ENCODE results near the gene CARD11. TPM values are rescaled to one million over a fixed set of nuclear protein-coding genes. Genes with fewer than 3 reads are reported as not detected.

Gene CARD11
- polyA plus RNA-seq, 1 of the 3 experiments (the other 2 are of a cell fraction) = not detected

DNA sequence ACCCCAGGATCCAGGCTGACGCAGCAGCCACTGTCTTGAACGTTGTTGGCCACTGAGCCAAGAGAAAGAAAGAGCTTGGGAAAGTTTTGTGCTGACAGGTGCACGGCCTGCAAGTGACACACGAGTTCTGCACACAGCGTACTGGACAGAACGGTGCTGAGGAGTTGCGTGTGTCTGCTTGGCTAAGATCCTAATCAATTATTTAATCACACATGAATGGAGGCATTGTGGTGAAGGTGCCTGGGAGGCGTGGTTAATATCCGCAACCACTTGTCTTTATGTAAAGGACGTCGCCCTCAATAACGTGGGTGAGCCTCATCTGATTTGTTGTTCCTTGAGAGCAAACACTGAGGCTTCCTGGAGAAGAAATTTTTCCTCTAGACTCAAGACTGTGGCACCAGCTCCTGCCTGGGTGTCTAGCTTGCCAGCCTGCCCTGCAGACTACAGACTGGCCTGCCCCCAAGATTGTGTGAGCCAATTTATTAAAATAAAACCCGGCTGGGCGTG lies 183.0 kb downstream of the CARD11 start:
- H3K9ac ChIP-seq = no peak overlapping the region
- no peaks in the 10 kb centered on the region for H3K9me3 ChIP-seq
- peaks cover 3 to 13% of the 10 kb centered on the region in 2 experiments; a peak in 3 of 4 replicates for H3K4me1 ChIP-seq (ENCODE audit: control insufficient read depth in 1 of 2, insufficient read depth in 2 of 2, low read depth in 1 of 2, low read length in 1 of 2)
- H3K36me3 ChIP-seq (replicated peaks in 1 of 2; ENCODE audit: control insufficient read depth in 1 of 2, insufficient read depth in 2 of 2, low read length in 1 of 2) = no peaks in the 10 kb centered on the region
- TF ChIP-seq NFIC (IDR thresholded peaks at IDR 0.05; ENCODE audit: borderline replicate concordance) = no peak
- TF ChIP-seq RCOR1 (IDR thresholded peaks at IDR 0.05; ENCODE audit: low read length) = no peak
- TF ChIP-seq, protein P1, sequence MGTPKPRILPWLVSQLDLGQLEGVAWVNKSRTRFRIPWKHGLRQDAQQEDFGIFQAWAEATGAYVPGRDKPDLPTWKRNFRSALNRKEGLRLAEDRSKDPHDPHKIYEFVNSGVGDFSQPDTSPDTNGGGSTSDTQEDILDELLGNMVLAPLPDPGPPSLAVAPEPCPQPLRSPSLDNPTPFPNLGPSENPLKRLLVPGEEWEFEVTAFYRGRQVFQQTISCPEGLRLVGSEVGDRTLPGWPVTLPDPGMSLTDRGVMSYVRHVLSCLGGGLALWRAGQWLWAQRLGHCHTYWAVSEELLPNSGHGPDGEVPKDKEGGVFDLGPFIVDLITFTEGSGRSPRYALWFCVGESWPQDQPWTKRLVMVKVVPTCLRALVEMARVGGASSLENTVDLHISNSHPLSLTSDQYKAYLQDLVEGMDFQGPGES (IDR thresholded peaks at IDR 0.05; ENCODE audit: low read depth, low read length) = no peak
- TF ChIP-seq POLR2AphosphoS5 (IDR thresholded peaks at IDR 0.05; ENCODE audit: low read depth, low read length) = no peak
- no peak for TF ChIP-seq MXI1 (IDR thresholded peaks at IDR 0.05; ENCODE audit: low read depth, low read length)
- TF ChIP-seq YY1 (IDR thresholded peaks at IDR 0.05; ENCODE audit: low read depth) = no peak
- TF ChIP-seq SMC3 (IDR thresholded peaks at IDR 0.05; ENCODE audit: low read depth, low read length) = no peak
- TF ChIP-seq FOSL2 (IDR thresholded peaks at IDR 0.05; ENCODE audit: borderline replicate concordance, low read depth) = no peak
- no peak for TF ChIP-seq SIN3A (IDR thresholded peaks at IDR 0.05; ENCODE audit: borderline replicate concordance, low read depth, low read length)
- no peak for TF ChIP-seq EZH2phosphoT487 (IDR thresholded peaks at IDR 0.05; ENCODE audit: borderline replicate concordance, low read depth)
- no peak for TF ChIP-seq RFX5 (IDR thresholded peaks at IDR 0.05; ENCODE audit: low read length)
- TF ChIP-seq, protein P2, sequence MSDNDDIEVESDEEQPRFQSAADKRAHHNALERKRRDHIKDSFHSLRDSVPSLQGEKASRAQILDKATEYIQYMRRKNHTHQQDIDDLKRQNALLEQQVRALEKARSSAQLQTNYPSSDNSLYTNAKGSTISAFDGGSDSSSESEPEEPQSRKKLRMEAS (IDR thresholded peaks at IDR 0.05; ENCODE audit: low read depth) = no peak
- TF ChIP-seq GABPA (IDR thresholded peaks at IDR 0.05; ENCODE audit: low read depth) = no peak
- TF ChIP-seq FOXJ3 (CRISPR knock-in tag; IDR thresholded peaks at IDR 0.05) = no peak
- TF ChIP-seq, protein P3, sequence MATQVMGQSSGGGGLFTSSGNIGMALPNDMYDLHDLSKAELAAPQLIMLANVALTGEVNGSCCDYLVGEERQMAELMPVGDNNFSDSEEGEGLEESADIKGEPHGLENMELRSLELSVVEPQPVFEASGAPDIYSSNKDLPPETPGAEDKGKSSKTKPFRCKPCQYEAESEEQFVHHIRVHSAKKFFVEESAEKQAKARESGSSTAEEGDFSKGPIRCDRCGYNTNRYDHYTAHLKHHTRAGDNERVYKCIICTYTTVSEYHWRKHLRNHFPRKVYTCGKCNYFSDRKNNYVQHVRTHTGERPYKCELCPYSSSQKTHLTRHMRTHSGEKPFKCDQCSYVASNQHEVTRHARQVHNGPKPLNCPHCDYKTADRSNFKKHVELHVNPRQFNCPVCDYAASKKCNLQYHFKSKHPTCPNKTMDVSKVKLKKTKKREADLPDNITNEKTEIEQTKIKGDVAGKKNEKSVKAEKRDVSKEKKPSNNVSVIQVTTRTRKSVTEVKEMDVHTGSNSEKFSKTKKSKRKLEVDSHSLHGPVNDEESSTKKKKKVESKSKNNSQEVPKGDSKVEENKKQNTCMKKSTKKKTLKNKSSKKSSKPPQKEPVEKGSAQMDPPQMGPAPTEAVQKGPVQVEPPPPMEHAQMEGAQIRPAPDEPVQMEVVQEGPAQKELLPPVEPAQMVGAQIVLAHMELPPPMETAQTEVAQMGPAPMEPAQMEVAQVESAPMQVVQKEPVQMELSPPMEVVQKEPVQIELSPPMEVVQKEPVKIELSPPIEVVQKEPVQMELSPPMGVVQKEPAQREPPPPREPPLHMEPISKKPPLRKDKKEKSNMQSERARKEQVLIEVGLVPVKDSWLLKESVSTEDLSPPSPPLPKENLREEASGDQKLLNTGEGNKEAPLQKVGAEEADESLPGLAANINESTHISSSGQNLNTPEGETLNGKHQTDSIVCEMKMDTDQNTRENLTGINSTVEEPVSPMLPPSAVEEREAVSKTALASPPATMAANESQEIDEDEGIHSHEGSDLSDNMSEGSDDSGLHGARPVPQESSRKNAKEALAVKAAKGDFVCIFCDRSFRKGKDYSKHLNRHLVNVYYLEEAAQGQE (IDR thresholded peaks at IDR 0.05; ENCODE audit: low read depth, low read length) = no peak
- no peak for TF ChIP-seq EP300 (IDR thresholded peaks at IDR 0.05; ENCODE audit: borderline replicate concordance in 1 of 2, low read depth in 1 of 2, low read length in 1 of 2)
- TF ChIP-seq, protein P4, sequence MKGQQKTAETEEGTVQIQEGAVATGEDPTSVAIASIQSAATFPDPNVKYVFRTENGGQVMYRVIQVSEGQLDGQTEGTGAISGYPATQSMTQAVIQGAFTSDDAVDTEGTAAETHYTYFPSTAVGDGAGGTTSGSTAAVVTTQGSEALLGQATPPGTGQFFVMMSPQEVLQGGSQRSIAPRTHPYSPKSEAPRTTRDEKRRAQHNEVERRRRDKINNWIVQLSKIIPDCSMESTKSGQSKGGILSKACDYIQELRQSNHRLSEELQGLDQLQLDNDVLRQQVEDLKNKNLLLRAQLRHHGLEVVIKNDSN (IDR thresholded peaks at IDR 0.05; ENCODE audit: borderline replicate concordance, low read depth) = no peak
- peaks cover 4% of the 10 kb centered on the region for H3F3A ChIP-seq (replicated peaks; ENCODE audit: insufficient read depth)
- H2AFZ ChIP-seq (ENCODE audit: low read depth) = no peak overlapping the region
- ChIA-PET CTCF (interaction anchor here (1.0 kb wide), 1 partner anchor 143 kb away, joined by 6 read pairs; no protein-coding TSS in a partner anchor), POLR2A (no interaction called here)
- H3K27ac ChIP-seq (ENCODE audit: low read depth in 2 of 2, low read length in 1 of 2) = no peak overlapping the region
- no peak for DNase-seq
- H3K9me2 ChIP-seq = no peaks in the 10 kb centered on the region
- H3K27me3 ChIP-seq (ENCODE audit: insufficient read depth) = no peaks in the 10 kb centered on the region
- no peak overlapping the region for H3K4me3 ChIP-seq (ENCODE audit: low read depth in 2 of 2, low read length in 1 of 2)
- no peak overlapping the region for H3K4me2 ChIP-seq
- no peaks in the 10 kb centered on the region for H4K20me1 ChIP-seq (ENCODE audit: insufficient read depth)
- 85% methylated on average over 14 of the region's 14 CpGs for WGBS (ENCODE audit: low lambda C conversion rate)
- H3K79me2 ChIP-seq (ENCODE audit: insufficient read depth) = no peaks in the 10 kb centered on the region

Data from SK-N-SH (cell line).